HG02678 (cell line): ENCODE data around the gene CREB3L2.
A peak's percentile ranks its signal among the peaks of the same experiment; 100 is the strongest.
"Not testable (repeated sequence)": the region's sequence is repeated elsewhere in the genome, so short reads cannot be mapped to it uniquely, and the experiment has no call there.

Source experiments
- ATAC-seq: cut with Tn5 transposase; IDR thresholded peaks from one replicate; pipeline ENCODE4 v1.9.1; 2021; ENCODE audit warnings: mild to moderate bottlenecking, moderate library complexity; ENCODE audit not compliant: unreplicated experiment

The CREB3L2 gene

GRCh38 chr7:137848095-137848494 lies 153.8 kb downstream of the CREB3L2 start:
- ATAC-seq = no peak

GRCh38 chr7:137847568-137848050 lies 154.3 kb downstream of the CREB3L2 start:
- no peak for ATAC-seq

- peak; percentile 47 for ATAC-seq
Measured at GRCh38 chr7:137846827-137847567, 154.9 kb downstream of the CREB3L2 start, which contains the start of gene DGKI. Gene DGKI, minus strand, starts transcription at chr7:137846974.

GRCh38 chr7:137846549-137846826 lies 155.4 kb downstream of the CREB3L2 start:
- ATAC-seq = no peak

- no peak for ATAC-seq
Measured at GRCh38 chr7:137844677-137845425, 157.0 kb downstream of the CREB3L2 start.

- no peak for ATAC-seq
Measured at GRCh38 chr7:137839903-137840779, 161.7 kb downstream of the CREB3L2 start.

DNA sequence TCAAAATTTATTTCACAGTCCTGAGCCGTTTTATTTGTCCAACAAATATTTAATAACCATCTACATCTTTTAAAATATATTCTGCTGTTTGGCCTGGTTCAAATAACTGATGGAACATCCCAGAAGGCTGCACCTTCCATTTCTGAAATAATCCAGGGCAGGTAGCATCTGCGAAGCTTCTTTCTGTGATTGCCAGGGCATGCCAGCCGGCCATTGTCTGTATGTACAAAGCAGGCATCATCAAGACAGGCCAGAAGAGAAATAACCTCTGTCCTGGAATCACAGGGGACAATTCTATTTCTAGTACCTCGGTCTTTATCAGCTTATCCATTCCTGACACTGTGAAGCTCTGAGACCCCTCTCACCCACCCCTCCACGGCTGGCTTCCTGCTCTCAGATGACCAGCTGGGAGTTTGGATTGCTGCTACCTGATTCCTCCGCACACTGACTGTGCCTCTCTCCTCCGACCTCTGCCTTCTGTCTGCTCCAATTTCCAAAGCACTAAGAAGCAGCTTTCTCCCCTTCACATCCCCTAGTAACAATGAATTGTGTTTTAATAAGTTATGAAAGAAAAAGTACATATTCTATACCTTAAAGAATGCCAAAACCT lies 163.1 kb downstream of the CREB3L2 start:
- ATAC-seq = no peak

GRCh38 chr7:137836541-137836940 lies 165.3 kb downstream of the CREB3L2 start:
- ATAC-seq = no peak

DNA sequence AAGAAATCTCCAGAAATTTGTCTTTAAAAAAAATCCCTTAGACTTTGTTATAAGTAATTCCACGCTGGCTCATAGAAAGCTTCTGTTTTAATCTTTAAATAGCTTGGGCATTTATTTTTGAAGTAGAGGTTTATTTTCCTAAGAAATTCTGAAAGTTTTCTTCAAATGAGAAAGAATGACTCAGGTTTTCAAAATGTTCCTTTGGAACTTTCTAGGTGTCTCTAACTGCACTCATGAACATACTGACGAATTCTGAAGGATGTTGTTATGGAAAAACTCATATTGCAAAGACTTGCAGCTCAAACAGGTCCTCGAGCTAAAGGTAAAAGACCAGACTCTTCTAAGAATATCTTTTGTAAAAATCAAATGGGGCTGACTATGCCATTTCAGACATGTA lies 165.8 kb downstream of the CREB3L2 start:
- ATAC-seq = no peak

DNA sequence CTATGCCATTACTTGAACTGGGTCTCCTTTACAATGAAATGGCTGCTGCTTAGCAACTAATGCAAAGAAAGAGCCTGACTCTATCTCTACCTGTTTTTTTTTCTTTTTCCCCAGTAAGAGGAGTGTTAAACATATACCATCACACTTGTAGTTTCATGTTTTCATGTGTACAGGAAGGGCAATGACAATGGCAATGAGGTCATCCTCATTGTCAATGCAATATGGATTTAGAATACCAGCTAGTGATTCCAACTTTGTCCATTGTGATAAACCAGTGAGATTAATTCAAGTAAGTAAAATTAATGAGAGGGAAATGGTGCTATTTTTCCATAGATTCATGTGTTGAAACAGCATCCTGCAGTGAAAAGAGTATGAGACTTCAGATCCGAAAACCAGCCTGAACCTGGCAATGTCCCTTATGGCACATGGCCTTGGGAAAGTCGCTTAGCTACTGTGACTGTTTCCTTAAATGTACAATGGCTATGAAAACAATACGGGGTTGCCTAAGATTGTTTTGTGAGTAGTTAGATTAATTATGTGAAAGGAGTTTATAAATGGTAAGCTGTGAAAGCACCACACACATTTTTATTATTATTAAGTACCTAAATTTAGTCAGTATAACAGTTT lies 166.3 kb downstream of the CREB3L2 start:
- ATAC-seq = no peak

DNA sequence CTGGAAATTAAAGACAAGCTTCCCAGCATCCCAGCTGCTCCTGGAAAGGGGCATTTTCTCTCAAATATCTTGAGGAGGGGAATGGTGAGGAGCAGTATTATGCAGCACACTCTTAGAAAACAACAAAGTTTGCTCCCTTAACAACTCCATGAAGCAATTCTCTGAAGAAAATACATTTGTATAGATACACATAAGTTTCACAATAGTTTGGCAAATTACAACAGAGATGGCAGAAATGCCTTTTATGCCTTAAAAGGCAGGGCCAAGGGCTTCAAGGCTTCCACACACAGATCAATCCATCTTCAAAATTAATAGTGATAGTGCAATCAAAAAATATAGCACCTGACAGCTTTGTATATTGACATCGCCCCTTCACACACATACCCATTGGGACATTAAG lies 167.3 kb downstream of the CREB3L2 start:
- no peak for ATAC-seq

GRCh38 chr7:137832990-137833389 lies 168.9 kb downstream of the CREB3L2 start:
- not testable (repeated sequence) for ATAC-seq

- no peak for ATAC-seq
Measured at GRCh38 chr7:137832382-137832781, 169.5 kb downstream of the CREB3L2 start.

- ATAC-seq = not testable (repeated sequence)
Measured at GRCh38 chr7:137831555-137831954, 170.3 kb downstream of the CREB3L2 start.

DNA sequence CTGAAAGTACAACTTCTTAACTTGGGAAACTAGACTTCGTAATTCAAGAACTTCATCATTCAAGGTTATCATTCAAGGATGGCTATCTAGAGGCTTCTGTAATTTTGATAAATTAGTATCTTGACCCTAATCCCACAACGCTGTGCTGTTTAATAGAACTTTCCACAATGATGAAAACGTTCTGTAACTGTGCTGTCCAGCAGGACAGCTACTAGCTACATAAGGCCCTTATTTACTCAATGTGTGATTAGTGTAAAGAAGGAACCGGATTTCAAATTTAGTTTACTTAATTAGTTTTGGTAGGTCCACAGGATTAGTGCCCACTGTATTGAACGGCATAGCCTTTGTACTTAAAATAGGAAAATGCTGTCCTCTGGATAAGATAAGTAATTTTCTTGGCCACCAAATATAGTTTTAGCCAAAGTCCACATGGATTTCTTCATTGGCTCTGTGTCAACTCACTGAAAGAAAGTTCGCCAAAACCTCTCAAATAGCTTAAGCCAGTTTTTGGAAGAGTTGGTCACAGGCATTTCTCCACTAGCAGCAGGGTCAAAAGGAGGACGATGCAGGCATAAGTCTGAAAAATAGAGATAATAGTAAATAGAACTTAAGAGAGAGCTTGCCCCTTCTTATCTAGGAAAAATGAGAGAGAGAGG lies 172.4 kb downstream of the CREB3L2 start:
- no peak for ATAC-seq

- ATAC-seq = no peak
Measured at GRCh38 chr7:137828456-137828855, 173.4 kb downstream of the CREB3L2 start.

- ATAC-seq = no peak
Measured at GRCh38 chr7:137825489-137825888, 176.4 kb downstream of the CREB3L2 start.
